Neuron (in vitro differentiated cells): ENCODE data around the gene ELAVL1.

Source experiments
- H2AFZ ChIP-seq: one replicate; pipeline ENCODE4 v1.6.1; 2013; ENCODE audit warnings: low read depth, mild to moderate bottlenecking, inconsistent platforms, low read length, moderate library complexity
- H3K27me3 ChIP-seq: one replicate; pipeline ENCODE4 v1.6.1; 2013; ENCODE audit warnings: low read length; ENCODE audit not compliant: insufficient read depth
- H3K36me3 ChIP-seq: one replicate; pipeline ENCODE4 v1.6.1; 2013; ENCODE audit warnings: low read length; ENCODE audit not compliant: insufficient read depth
- H3K4me1 ChIP-seq: one replicate; pipeline ENCODE4 v1.6.1; 2013; ENCODE audit warnings: low read length; ENCODE audit not compliant: insufficient read depth
- H3K4me3 ChIP-seq: 2 replicates; pipeline ENCODE4 v1.5.1; 2013; ENCODE audit warnings: mild to moderate bottlenecking, low read length, moderate library complexity
- H3K9me3 ChIP-seq: one replicate; pipeline ENCODE4 v1.6.1; 2013; ENCODE audit warnings: low read length

ELAVL1 gene

DNA sequence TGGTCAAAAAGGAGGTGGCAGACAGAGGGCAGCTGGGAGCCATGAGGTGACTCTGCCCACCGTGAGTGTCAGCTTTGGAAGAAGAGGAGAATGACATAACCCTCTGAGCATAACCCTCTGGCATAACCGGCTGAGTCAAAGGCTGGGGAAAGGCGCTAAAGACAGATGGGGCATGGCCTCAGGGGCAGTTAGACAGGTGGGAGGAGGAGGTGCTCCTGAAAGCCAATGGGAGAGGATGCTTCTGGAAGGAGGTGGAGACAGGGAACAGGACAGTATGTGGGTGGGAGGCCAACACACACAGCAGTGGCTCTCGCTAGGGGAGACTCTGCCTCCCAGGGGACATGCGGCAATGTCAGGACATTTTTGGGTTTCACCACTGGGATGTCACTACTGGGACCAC lies 17.1 kb downstream of the ELAVL1 start:
- Histone ChIP-seq H3K27me3 (no peaks in the 10 kb centered on the region), H2AFZ (no peak overlapping the region), H3K9me3 (no peaks in the 10 kb centered on the region), H3K4me3 (no peak overlapping the region), H3K4me1 (no peaks in the 10 kb centered on the region), H3K36me3 (peaks cover 86% of the 10 kb centered on the region)

DNA sequence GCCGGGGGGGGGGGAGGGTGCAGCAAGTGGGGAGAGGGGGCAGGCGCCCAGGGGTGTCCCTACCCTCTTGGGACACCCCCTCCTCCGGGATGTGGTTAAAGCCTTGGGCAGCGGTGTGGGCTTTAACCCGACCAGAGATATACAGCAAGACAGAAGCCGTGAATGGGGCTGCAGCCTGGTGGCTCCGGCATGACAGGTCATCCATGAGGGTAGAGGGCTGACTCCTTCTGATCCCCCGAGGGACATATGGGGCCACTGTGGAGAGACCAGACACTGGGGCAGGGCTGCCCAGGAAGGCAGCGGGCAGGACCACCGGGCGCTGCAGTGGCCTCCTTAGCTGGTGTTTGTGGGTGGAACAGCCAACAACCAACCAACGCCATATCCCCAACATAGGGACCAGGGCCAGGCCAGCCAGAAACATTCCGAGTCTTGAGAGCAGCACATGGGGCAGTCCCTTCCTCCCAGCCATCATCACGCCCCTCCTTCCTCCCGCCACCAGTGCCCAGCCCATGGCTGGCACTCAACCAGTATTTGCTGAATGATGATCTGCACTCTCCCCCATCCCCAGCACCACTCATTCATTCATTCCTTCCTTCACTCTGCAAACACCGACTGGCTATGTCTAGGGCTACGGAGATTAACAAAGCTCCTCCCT lies 18.2 kb downstream of the ELAVL1 start:
- no peaks in the 10 kb centered on the region for H3K4me1 ChIP-seq
- H3K27me3 ChIP-seq, result no peaks in the 10 kb centered on the region
- H2AFZ ChIP-seq, result no peak overlapping the region
- no peaks in the 10 kb centered on the region for H3K9me3 ChIP-seq
- H3K4me3 ChIP-seq, result no peak overlapping the region
- H3K36me3 ChIP-seq, result peaks cover 89% of the 10 kb centered on the region

DNA sequence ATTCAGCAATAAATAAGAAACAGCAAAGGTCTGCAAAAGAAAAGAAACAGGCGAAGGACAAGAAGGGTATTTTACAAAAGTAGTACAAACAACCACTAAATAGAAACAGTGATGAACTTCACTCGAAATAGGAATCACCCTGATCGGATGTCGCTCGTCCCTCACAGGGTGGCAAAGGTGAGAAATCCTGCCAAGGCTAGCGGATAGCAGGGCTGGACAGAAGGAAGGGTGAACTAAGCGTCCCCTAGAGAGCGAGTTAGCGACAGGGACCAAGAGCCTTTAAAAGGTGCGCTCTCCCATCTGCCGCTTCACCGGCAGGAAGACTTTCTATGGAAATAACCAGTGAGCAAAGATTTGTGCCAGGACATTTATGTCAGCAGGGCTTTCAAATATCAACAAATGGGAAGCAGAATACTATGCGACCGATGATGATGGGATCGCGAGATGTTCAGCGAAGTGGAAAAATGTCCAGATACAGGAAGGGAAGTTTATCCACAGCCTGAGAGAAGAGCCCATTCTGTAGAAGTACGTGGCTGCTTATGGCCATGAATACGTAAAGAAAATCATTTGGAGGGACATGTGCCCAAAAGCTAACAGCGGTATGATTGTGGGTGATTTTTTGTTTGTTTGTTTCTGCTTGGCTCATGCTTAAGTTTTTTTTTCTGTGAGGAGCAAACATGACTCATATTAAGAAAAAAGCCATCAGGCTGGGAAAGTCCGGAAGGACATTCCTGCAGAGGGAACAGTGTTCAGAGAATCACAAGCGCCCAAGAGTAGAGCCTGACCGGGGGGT lies 18.9 kb downstream of the ELAVL1 start:
- no peaks in the 10 kb centered on the region for H3K4me1 ChIP-seq
- peaks cover 92% of the 10 kb centered on the region for H3K36me3 ChIP-seq
- H2AFZ ChIP-seq, result no peak overlapping the region
- no peak overlapping the region for H3K4me3 ChIP-seq
- no peaks in the 10 kb centered on the region for H3K9me3 ChIP-seq
- H3K27me3 ChIP-seq, result no peaks in the 10 kb centered on the region

DNA sequence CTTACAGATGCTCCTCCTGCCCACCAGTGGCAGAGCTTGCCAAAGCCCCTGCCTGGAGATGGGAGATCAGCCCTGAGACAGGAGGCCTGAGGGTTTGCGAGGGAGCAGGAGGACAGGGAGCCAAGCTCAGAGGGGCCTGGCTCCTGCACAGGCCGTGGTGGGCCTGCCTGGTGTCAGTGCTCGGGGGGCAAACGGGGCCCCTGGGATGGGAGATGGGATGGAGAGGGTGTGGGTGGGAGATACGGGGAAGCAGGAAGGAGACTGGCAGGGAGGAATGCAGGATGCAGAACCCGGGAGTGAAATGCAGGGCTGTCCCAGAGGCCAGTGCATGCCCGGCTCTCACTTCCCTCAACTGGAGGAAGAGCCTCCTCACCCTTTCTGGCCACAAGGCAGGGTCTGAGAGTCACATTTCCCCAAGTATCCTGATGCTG lies 19.9 kb downstream of the ELAVL1 start:
- peaks cover 92% of the 10 kb centered on the region for H3K36me3 ChIP-seq
- no peak overlapping the region for H2AFZ ChIP-seq

DNA sequence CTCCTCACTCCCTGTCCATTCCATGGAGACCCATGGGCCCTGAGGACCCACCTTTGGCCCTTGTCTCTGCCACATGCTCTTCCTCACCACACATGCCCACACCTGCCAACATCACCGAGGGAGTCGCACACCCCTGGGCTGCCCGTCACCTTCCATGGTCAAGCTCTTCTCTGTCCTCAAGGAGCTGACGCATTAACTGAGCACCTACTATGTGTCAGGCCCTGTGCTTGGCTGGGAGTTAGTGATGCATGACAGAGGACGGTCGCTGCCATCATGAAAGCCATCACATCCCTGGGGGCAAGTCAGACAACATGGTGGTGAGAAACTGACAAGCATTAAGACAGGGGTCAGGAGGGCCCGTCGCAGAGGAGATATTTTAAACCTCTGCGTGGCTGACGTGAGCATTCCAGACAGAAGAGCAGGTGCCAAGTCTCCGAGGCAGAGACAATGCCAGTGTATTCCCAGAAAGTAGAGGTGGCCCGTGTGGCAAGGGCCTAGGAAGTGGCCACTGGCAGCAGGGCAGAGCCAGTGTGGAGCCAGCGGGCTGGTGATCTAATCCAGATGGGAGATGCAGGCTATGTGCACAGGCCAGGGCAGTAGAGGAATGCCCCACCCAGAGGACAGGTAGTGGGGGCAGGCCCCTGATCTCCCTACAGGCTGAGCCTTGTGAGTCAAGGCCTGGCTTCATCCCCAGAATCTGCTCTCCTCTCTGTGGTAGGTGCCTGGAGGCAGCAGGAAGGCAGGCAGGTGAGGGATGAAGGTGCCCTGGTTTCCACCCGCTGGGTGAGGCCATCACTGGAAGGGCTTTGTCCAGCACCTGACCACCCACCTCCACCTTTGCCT lies 21.2 kb downstream of the ELAVL1 start:
- Histone ChIP-seq H3K27me3 (no peaks in the 10 kb centered on the region), H2AFZ (no peak overlapping the region), H3K4me3 (no peak overlapping the region), H3K9me3 (no peaks in the 10 kb centered on the region), H3K36me3 (peaks cover 94% of the 10 kb centered on the region), H3K4me1 (no peaks in the 10 kb centered on the region)

More for the DNA sequence above, 19.9 kb downstream of the ELAVL1 start:
- Histone ChIP-seq H3K4me3 (no peak overlapping the region), H3K4me1 (no peaks in the 10 kb centered on the region), H3K9me3 (no peaks in the 10 kb centered on the region), H3K27me3 (no peaks in the 10 kb centered on the region)

DNA sequence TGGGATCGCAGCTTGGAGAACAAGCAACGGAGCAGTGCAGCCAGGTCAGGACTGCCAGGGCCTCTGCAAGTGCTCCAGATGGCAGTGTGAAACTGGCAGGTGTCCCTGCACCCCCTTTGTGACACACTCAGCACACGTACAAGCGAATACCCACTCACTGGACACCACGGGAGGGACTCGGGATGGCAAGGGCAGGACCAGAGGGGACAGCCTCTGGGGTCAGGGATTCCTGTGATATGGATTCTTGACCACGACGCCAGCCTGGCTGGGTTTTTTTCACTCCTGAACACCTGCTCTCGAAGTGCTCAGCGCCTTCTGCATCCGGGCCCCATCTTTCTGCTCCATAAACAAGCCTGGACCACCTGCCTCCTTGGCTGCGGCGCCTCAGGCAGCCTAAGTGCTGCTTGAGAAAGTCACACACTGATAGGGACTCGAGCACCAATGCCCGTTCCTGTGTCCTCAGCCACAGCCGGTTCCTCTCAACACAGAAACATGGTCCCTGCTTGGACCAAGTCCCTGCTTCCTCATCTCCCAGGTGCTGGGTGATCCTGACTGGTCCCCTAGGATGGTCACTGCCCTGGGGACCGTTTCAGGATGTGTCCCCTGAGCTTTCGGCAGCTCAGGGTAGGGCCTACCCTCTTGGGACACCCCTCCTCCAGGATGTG lies 22.0 kb downstream of the ELAVL1 start:
- no peaks in the 10 kb centered on the region for H3K4me1 ChIP-seq
- H3K27me3 ChIP-seq, result no peaks in the 10 kb centered on the region
- no peak overlapping the region for H3K4me3 ChIP-seq
- no peak overlapping the region for H2AFZ ChIP-seq
- peaks cover 94% of the 10 kb centered on the region for H3K36me3 ChIP-seq
- no peaks in the 10 kb centered on the region for H3K9me3 ChIP-seq

DNA sequence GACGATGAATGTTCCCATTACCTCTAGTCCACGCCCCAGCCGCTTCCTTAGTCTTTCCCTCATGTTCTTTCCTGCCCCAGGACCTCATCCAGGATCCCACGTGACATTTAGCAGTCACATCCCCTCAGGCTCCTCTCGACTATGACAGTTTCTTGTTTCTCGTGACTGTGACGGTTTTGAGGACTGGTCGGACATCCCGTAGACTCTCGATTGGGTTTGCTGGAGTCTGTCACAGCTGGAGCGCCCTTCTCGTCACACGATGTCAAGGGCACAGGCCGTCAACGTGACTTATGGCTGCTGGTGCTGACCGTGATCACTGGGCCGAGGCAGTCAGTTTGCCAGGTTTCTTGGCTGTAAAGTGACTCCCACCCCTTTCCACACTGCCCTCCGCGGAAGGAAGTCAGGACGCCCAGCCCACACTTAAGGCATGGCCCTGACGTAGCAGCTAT lies 22.8 kb downstream of the ELAVL1 start:
- H3K36me3 ChIP-seq, result peaks cover 94% of the 10 kb centered on the region
- H3K9me3 ChIP-seq, result no peaks in the 10 kb centered on the region
- no peak overlapping the region for H3K4me3 ChIP-seq
- no peaks in the 10 kb centered on the region for H3K27me3 ChIP-seq
- H3K4me1 ChIP-seq, result no peaks in the 10 kb centered on the region
- no peak overlapping the region for H2AFZ ChIP-seq

DNA sequence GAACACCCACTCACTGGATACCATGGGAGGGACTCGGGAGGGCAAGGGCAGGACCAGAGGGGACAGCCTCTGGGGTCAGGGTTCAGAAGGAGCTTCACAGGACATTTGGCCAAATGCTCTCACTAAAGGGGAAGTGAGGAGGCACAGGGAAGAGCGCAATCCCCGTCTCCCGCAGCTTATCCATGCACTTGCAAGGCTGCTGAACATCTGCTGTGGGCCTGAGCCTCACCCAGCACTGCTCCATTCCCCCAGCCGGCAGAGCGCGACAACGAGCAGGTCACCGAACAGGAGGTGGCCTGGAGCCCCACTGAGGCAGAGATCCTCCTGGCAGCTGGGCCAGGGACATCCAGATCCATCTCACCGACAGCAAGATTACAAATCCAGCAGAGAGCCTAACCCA lies 23.3 kb downstream of the ELAVL1 start:
- Histone ChIP-seq H3K4me3 (no peak overlapping the region), H2AFZ (no peak overlapping the region), H3K27me3 (no peaks in the 10 kb centered on the region), H3K9me3 (no peaks in the 10 kb centered on the region), H3K4me1 (no peaks in the 10 kb centered on the region), H3K36me3 (peaks cover 95% of the 10 kb centered on the region)

DNA sequence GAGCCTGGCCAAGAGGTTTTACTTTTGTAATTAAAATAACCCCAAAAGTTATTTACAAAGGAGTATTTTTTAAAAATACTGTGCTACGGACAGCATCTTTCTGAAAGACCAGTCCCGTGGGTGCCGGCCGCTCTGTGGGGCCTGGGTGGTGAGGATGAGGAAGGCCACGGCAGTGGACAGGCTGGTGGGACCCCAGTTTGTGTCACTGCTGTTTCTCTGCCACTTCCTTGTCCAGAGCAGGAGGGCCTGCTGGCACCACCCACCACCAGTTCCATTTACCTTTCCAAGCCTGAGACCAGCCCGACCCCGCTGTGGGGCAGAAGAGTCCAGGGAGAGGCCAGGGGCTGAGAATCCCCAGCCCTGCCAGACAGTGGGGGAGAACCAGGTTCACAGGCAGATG lies 23.8 kb downstream of the ELAVL1 start:
- Histone ChIP-seq H3K9me3 (no peaks in the 10 kb centered on the region), H3K4me1 (no peaks in the 10 kb centered on the region), H3K36me3 (peaks cover 98% of the 10 kb centered on the region), H3K4me3 (no peak overlapping the region), H3K27me3 (no peaks in the 10 kb centered on the region), H2AFZ (no peak overlapping the region)

DNA sequence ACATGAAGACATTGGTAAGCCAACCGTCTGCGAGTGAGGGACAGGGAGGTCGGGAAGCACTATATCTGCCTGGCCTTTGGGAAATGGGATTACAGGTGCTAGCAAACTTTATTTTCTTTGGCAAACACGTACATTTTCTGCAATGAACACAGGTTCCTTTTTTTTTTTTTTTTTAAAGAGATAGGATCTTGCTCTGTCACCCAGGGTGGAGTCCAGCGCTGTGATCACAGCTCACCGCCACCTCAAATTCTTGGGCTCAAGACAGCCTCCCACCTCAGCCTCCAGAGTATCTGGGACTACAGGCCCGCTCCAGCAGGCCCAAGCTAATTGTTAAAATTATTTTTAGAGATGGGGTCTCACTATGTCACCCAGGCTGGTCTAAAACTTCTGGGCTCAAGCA lies 24.2 kb downstream of the ELAVL1 start:
- H3K4me1 ChIP-seq, result no peaks in the 10 kb centered on the region
- no peaks in the 10 kb centered on the region for H3K9me3 ChIP-seq
- H2AFZ ChIP-seq, result no peak overlapping the region
- no peak overlapping the region for H3K4me3 ChIP-seq
- H3K36me3 ChIP-seq, result peaks cover 98% of the 10 kb centered on the region
- H3K27me3 ChIP-seq, result no peaks in the 10 kb centered on the region

DNA sequence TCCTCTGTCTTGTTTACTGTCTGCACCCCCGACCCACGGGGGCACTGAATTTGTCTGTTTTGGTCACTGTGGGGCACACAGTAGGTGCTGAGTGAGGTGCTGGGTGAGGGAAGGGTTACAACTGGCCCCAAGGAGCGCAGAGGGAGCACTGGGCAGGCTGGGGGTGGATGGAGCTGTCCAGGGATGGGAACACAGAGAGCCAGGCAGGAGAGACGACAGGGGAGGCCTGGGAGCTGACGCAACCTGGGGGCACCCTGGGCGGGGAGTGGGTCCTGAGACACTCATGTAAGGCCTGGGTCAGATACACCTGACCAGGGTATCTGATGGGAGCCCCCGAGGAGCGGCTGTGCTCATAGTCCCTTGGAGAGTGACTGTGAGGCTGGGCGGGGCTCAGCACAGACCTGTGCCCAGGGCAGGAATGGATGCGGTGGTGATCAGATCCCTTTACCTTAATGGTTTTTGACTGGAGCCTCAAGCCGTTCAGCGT lies 24.8 kb downstream of the ELAVL1 start:
- Histone ChIP-seq H3K36me3 (peaks cover 93% of the 10 kb centered on the region), H3K4me3 (no peak overlapping the region), H2AFZ (no peak overlapping the region), H3K27me3 (no peaks in the 10 kb centered on the region), H3K9me3 (no peaks in the 10 kb centered on the region), H3K4me1 (no peaks in the 10 kb centered on the region)

DNA sequence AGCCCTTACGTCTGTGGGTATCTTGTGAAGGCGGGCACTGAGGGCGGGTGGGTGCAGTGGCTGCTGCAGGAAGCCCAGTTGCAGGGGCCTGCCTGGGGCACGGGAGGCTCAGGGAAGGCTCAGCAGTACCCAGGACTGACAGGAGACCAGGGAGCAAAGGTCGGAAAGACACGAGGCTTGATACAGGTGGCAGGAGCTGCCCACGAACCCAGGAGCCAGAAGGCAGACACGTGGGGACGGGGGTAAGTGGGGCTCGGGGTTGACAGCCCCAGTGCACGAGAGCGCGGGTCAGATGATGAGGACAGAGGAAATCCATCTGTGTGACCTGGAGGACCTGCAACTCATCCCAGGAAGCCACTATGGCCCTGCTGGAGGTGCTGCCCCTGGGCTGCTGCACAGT lies 25.3 kb downstream of the ELAVL1 start:
- Histone ChIP-seq H3K4me1 (no peaks in the 10 kb centered on the region), H3K9me3 (no peaks in the 10 kb centered on the region), H2AFZ (no peak overlapping the region), H3K36me3 (peaks cover 92% of the 10 kb centered on the region), H3K27me3 (no peaks in the 10 kb centered on the region), H3K4me3 (no peak overlapping the region)
